ENCODE measurements around the gene PTGDS. TPM values are rescaled to one million over a fixed set of nuclear protein-coding genes. Genes with fewer than 3 reads are reported as not detected.

PTGDS gene
- polyA plus RNA-seq, 3 donors from 2014 or later, result 93.2 to 201 (median 164) TPM

GRCh38 chr9:137029058-137029936 lies 52.0 kb downstream of the PTGDS start:
- no peaks in the 10 kb centered on the region for H3K36me3 Mint-ChIP-seq
- no peaks in the 10 kb centered on the region for H3K9me3 Mint-ChIP-seq
- peak overlapping the region; percentile 88 to 91 (median 88) for H3K4me3 Mint-ChIP-seq
- H3K4me1 Mint-ChIP-seq, result peaks cover 56 to 62% of the 10 kb centered on the region in 2 donors
- peaks cover 8 to 20% (median 16%) of the 10 kb centered on the region in 3 donors for H3K27me3 Mint-ChIP-seq (ENCODE audit: low read depth in 3 of 3)
- H3K27ac Mint-ChIP-seq, result peak overlapping the region; percentile 89 to 96 (median 94)
- peak; percentile 80 to 82 (median 81) for DNase-seq

- Mint-ChIP-seq H3K27me3 (ENCODE audit: low read depth in 3 of 3) (peaks cover 8 to 25% (median 16%) of the 10 kb centered on the region in 3 donors), H3K4me3 (peak overlapping the region; percentile 88 to 91 (median 88)), H3K9me3 (no peaks in the 10 kb centered on the region), H3K4me1 (peaks cover 63 to 67% of the 10 kb centered on the region in 2 donors), H3K36me3 (no peaks in the 10 kb centered on the region), H3K27ac (peak overlapping the region; percentile 89 to 98 (median 95))
- no peak for DNase-seq
Measured at GRCh38 chr9:137030006-137030405, 52.7 kb downstream of the PTGDS start.

- H3K4me3 Mint-ChIP-seq, result peak overlapping the region; percentile 88 to 91 (median 88)
- peaks cover 8 to 25% (median 16%) of the 10 kb centered on the region in 3 donors for H3K27me3 Mint-ChIP-seq (ENCODE audit: low read depth in 3 of 3)
- peak overlapping the region; percentile 89 to 98 (median 94) for H3K27ac Mint-ChIP-seq
- no peaks in the 10 kb centered on the region for H3K9me3 Mint-ChIP-seq
- DNase-seq, result peak; percentile 83 to 84 (median 83)
- H3K36me3 Mint-ChIP-seq, result no peaks in the 10 kb centered on the region
- H3K4me1 Mint-ChIP-seq, result peaks cover 68% of the 10 kb centered on the region in 2 donors
Measured at GRCh38 chr9:137030538-137031527, 53.5 kb downstream of the PTGDS start.

Other genes with a start within 250 kb of the PTGDS start
- gene LCN10, start 234.6 kb upstream of the PTGDS start, polyA plus RNA-seq, result not detected
- not detected for gene LCN6, start 229.0 kb upstream of the PTGDS start, polyA plus RNA-seq
- gene LCN8, start 219.3 kb upstream of the PTGDS start, polyA plus RNA-seq, result under 1 TPM in 1 of 3 donors, not detected in 2; 0.62 TPM
- not detected for gene LCN15, start 213.0 kb upstream of the PTGDS start, polyA plus RNA-seq
- 10 to 100 TPM; 61.2 to 83.3 (median 62.1) TPM for gene TMEM141, start 186.2 kb upstream of the PTGDS start, polyA plus RNA-seq
- under 1 TPM; 0.37 to 0.46 (median 0.40) TPM for gene CCDC183, start 181.2 kb upstream of the PTGDS start, polyA plus RNA-seq
- gene RABL6, start 169.6 kb upstream of the PTGDS start, polyA plus RNA-seq, result 10 to 100 TPM in 2 of 3 donors, 1 to 10 TPM in 1; 5.4 to 24.6 (median 11.0) TPM
- gene AJM1, start 135.0 kb upstream of the PTGDS start, polyA plus RNA-seq, result under 1 TPM; 0.09 to 1.00 (median 0.82) TPM
- gene PHPT1, start 128.1 kb upstream of the PTGDS start, polyA plus RNA-seq, result 100 to 1,000 TPM; 127 to 212 (median 166) TPM
- under 1 TPM in 1 of 3 donors, not detected in 2; 0.19 TPM for gene MAMDC4, start 125.2 kb upstream of the PTGDS start, polyA plus RNA-seq
- 100 to 1,000 TPM; 309 to 463 (median 411) TPM for gene EDF1, start 111.2 kb upstream of the PTGDS start, polyA plus RNA-seq
- gene TRAF2, start 91.0 kb upstream of the PTGDS start, polyA plus RNA-seq, result 10 to 100 TPM in 2 of 3 donors, 1 to 10 TPM in 1; 7.6 to 32.7 (median 11.0) TPM
- gene FBXW5, start 32.8 kb upstream of the PTGDS start, polyA plus RNA-seq, result 100 to 1,000 TPM; 120 to 211 (median 120) TPM
- gene C8G, start 32.3 kb upstream of the PTGDS start, polyA plus RNA-seq, result 1 to 10 TPM; 1.7 to 5.1 (median 2.1) TPM
- not detected for gene LCN12, start 25.2 kb upstream of the PTGDS start, polyA plus RNA-seq
- not detected for gene LCNL1, start 5.5 kb downstream of the PTGDS start, polyA plus RNA-seq
- 100 to 1,000 TPM; 135 to 207 (median 182) TPM for gene PAXX, start 14.9 kb downstream of the PTGDS start, polyA plus RNA-seq
- gene CLIC3, start 19.1 kb downstream of the PTGDS start, polyA plus RNA-seq, result 100 to 1,000 TPM; 673 to 911 (median 762) TPM
- gene ABCA2, start 50.7 kb downstream of the PTGDS start, polyA plus RNA-seq, result 10 to 100 TPM in 1 of 3 donors, 1 to 10 TPM in 2; 2.2 to 34.5 (median 6.3) TPM
- gene FUT7, start 54.6 kb downstream of the PTGDS start, polyA plus RNA-seq, result 10 to 100 TPM; 20.6 to 33.0 (median 25.6) TPM
- gene NPDC1, start 68.7 kb downstream of the PTGDS start, polyA plus RNA-seq, result 1 to 10 TPM in 2 of 3 donors, under 1 TPM in 1; 0.36 to 1.4 (median 1.1) TPM
- not detected for gene ENTPD2, start 76.6 kb downstream of the PTGDS start, polyA plus RNA-seq
- gene SAPCD2, start 93.1 kb downstream of the PTGDS start, polyA plus RNA-seq, result under 1 TPM; 0.06 to 0.95 (median 0.39) TPM
- gene UAP1L1, start 100.0 kb downstream of the PTGDS start, polyA plus RNA-seq, result 1 to 10 TPM; 1.3 to 1.4 (median 1.4) TPM
- 10 to 100 TPM; 59.7 to 71.8 (median 66.1) TPM for gene MAN1B1, start 109.5 kb downstream of the PTGDS start, polyA plus RNA-seq
- gene DPP7, start 137.2 kb downstream of the PTGDS start, polyA plus RNA-seq, result 100 to 1,000 TPM; 136 to 176 (median 168) TPM
- not detected for gene GRIN1, start 161.7 kb downstream of the PTGDS start, polyA plus RNA-seq
- 1 to 10 TPM in 1 of 3 donors, under 1 TPM in 1, not detected in 1; 0.22 to 2.1 TPM for gene LRRC26, start 192.5 kb downstream of the PTGDS start, polyA plus RNA-seq
- gene TMEM210, start 194.6 kb downstream of the PTGDS start, polyA plus RNA-seq, result not detected
- gene ANAPC2, start 211.1 kb downstream of the PTGDS start, polyA plus RNA-seq, result 1 to 10 TPM; 4.2 to 7.0 (median 5.3) TPM
- gene SSNA1, start 211.2 kb downstream of the PTGDS start, polyA plus RNA-seq, result 100 to 1,000 TPM; 164 to 191 (median 181) TPM
- gene TPRN, start 223.2 kb downstream of the PTGDS start, polyA plus RNA-seq, result 1 to 10 TPM in 1 of 3 donors, under 1 TPM in 2; 0.11 to 1.1 (median 0.60) TPM
- 100 to 1,000 TPM; 131 to 169 (median 142) TPM for gene TMEM203, start 228.1 kb downstream of the PTGDS start, polyA plus RNA-seq
- gene NDOR1, start 228.2 kb downstream of the PTGDS start, polyA plus RNA-seq, result 10 to 100 TPM in 1 of 3 donors, 1 to 10 TPM in 2; 1.7 to 10.3 (median 4.2) TPM
- gene RNF208, start 244.7 kb downstream of the PTGDS start, polyA plus RNA-seq, result not detected
- under 1 TPM in 1 of 3 donors, not detected in 2; 0.19 TPM for gene CYSRT1, start 247.7 kb downstream of the PTGDS start, polyA plus RNA-seq
- gene RNF224, start 250.0 kb downstream of the PTGDS start, polyA plus RNA-seq, result not detected